Fibroblast of the conjunctiva (primary cell): ENCODE results near the gene HDAC11.
"Not testable (repeated sequence)": the region's sequence is repeated elsewhere in the genome, so short reads cannot be mapped to it uniquely, and the experiment has no call there.

Experiments used
- DNase-seq: peaks from one replicate; pipeline ENCODE4 v3.0.0-alpha.2; 2010; ENCODE audit warnings: low read depth

HDAC11 gene

GRCh38 chr3:13470894-13471574 lies 9.1 kb upstream of the HDAC11 start:
- DNase-seq, result no peak

GRCh38 chr3:13472286-13472685 lies 7.8 kb upstream of the HDAC11 start:
- DNase-seq, result no peak

- DNase-seq, result no peak
Measured at GRCh38 chr3:13473020-13473419, 7.1 kb upstream of the HDAC11 start.

GRCh38 chr3:13474021-13474420 lies 6.1 kb upstream of the HDAC11 start:
- no peak for DNase-seq

- no peak for DNase-seq
Measured at GRCh38 chr3:13474776-13475303, 5.3 kb upstream of the HDAC11 start.

GRCh38 chr3:13475871-13476590 lies 4.1 kb upstream of the HDAC11 start:
- DNase-seq, result no peak

- DNase-seq, result no peak
Measured at GRCh38 chr3:13477943-13478342, 2.2 kb upstream of the HDAC11 start.

- DNase-seq, result no peak
Measured at GRCh38 chr3:13479332-13479581, 849 bp upstream of the HDAC11 start.

GRCh38 chr3:13480340-13481318 lies 523 bp downstream of the HDAC11 start:
- no peak for DNase-seq

- DNase-seq, result no peak
Measured at GRCh38 chr3:13482106-13482690, 2.1 kb downstream of the HDAC11 start.

- DNase-seq, result no peak
Measured at GRCh38 chr3:13483286-13483685, 3.2 kb downstream of the HDAC11 start.

- DNase-seq, result no peak
Measured at GRCh38 chr3:13483988-13484695, 4.0 kb downstream of the HDAC11 start.

GRCh38 chr3:13484851-13485590 lies 4.9 kb downstream of the HDAC11 start:
- DNase-seq, result no peak

- DNase-seq, result not testable (repeated sequence)
Measured at GRCh38 chr3:13485630-13486562, 5.8 kb downstream of the HDAC11 start.

GRCh38 chr3:13487403-13487802 lies 7.3 kb downstream of the HDAC11 start:
- no peak for DNase-seq

GRCh38 chr3:13491206-13491974 lies 11.3 kb downstream of the HDAC11 start:
- no peak for DNase-seq

- DNase-seq, result no peak
Measured at GRCh38 chr3:13492048-13492447, 11.9 kb downstream of the HDAC11 start.

GRCh38 chr3:13492976-13493866 lies 13.1 kb downstream of the HDAC11 start:
- no peak for DNase-seq
